Choroid plexus epithelial cell (primary cell): ENCODE measurements around the gene CEP70.

ENCODE experiments used
- DNase-seq: peaks from one replicate; pipeline ENCODE4 v3.0.0-alpha.2; 2010; ENCODE audit warnings: low read depth
- H3K4me3 ChIP-seq: 2 replicates; pipeline ENCODE4 v1.5.1; 2011; ENCODE audit warnings: low read depth, mild to moderate bottlenecking, control low read depth, low read length, moderate library complexity
- TF ChIP-seq, protein P1 (sequence below): conservative IDR thresholded peaks from 2 replicates; pipeline ENCODE4 v1.5.1; 2011; ENCODE audit warnings: low read depth, mild to moderate bottlenecking, control low read depth, inconsistent platforms, low read length, moderate library complexity

The CEP70 gene

DNA sequence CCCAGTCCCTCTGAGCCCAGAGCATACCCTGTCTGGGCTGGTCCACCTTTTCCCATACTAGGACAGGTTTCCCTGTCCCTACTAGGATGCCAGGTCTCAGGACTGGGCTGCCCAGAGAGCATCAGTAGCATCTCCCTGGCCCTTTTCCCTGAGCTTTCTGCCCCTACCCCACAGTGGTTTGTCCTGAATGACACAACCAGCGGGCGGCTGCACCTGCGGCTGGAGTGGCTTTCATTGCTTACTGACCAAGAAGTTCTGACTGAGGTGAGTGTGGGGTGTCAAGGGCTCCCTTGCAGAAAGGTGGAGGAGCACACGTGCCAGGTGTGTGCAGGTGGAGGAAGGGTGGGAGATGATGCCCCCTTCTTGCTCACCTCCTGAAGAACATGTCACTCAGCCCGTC is 126.1 kb downstream of the CEP70 start:
- H3K4me3 ChIP-seq: no peak overlapping the region
- TF ChIP-seq, protein P1, sequence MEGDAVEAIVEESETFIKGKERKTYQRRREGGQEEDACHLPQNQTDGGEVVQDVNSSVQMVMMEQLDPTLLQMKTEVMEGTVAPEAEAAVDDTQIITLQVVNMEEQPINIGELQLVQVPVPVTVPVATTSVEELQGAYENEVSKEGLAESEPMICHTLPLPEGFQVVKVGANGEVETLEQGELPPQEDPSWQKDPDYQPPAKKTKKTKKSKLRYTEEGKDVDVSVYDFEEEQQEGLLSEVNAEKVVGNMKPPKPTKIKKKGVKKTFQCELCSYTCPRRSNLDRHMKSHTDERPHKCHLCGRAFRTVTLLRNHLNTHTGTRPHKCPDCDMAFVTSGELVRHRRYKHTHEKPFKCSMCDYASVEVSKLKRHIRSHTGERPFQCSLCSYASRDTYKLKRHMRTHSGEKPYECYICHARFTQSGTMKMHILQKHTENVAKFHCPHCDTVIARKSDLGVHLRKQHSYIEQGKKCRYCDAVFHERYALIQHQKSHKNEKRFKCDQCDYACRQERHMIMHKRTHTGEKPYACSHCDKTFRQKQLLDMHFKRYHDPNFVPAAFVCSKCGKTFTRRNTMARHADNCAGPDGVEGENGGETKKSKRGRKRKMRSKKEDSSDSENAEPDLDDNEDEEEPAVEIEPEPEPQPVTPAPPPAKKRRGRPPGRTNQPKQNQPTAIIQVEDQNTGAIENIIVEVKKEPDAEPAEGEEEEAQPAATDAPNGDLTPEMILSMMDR: no peak
- no peak for DNase-seq

DNA sequence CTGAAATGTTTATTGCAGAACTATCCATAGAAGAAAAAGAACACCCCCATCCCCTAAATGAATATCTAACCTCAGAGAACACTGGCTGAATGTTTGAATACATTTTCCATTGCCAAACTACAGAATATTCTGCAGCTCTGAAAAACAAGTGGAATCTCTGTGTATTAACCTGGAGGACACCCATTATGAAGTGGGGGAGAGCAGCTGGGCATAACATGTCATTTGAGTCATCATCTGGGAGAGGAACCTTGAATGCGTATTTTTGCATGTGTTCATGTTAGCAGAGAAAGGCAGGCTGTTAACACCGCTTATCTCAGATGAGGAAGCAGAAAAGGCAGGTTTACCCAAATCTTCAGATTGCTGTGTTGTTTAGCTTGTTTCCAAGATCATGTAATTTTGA is 128.1 kb downstream of the CEP70 start:
- TF ChIP-seq, protein P1: no peak
- H3K4me3 ChIP-seq: no peak overlapping the region
- DNase-seq: no peak

DNA sequence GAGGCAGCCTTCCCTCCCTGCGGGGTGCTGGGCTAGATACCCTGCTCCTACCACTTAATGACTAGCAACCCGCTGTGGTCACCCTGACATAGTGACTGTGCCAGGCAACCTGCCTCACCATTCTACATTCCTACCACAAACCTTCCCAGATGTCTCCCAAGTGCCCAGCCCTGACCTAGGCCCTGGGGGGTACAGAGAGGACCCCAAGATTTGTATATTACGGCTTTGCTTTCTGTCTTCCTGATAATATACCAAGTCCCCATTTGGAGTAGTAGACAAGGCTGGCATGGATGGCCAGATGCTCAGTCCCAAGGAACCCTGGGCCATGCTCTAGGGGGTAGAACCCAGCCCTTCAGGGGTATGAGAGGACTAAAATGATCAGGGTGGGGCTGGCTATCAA is 128.6 kb downstream of the CEP70 start:
- TF ChIP-seq, protein P1: no peak
- no peak overlapping the region for H3K4me3 ChIP-seq
- no peak for DNase-seq

DNA sequence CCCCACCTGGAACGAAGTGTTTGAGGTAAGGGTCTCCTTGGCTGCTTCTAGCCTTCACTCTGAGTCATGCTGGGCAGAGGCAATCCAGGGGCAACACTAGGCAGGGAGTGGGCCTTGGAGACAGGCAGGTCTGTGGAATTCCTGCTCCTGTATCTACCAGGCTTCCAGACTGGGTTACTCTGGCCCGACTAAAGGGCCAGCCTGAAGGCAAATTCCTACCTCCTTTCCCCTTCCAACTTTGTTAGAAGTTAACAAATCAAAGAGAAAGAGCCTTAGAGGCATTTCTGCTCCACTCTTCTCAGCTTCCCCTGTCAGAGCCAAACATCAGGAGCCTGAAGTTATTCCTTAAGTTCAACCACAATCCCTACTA is 129.6 kb downstream of the CEP70 start:
- TF ChIP-seq, protein P1: no peak
- DNase-seq: no peak
- H3K4me3 ChIP-seq: no peak overlapping the region

DNA sequence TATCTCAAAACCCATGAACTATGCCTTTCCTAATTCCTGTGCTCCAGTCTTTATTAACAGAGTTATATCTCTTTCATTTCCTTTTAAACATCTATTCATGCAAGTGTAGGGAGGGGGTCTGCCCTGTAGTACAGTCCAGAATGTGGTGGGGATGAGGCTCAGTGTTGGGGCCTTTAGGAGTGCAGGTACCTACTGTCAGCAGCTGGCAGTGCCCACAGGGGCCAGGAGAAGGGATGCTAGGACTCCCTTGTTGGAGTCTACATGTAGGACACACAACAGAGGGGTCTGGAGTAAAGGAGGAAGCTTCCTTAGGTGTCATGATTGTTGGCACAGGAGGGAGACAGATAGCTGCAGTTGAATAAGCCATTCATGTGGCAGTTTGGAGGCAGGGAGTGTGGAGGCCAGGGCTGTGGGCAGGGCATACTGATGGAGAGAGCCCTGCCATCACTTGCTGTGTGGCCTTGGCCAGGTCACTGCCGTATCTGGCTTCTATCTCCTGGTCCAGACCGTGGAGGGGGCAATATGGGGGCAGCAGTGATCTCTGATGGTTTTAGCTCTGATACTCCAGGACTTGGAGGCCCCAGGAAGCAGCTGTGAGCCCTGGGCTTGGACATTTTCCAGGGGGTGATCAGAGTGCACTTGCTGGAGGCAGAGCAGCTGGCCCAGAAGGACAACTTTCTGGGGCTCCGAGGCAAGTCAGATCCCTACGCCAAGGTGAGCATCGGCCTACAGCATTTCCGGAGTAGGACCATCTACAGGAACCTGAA is 130.2 kb downstream of the CEP70 start:
- TF ChIP-seq, protein P1: no peak
- no peak for DNase-seq
- no peak overlapping the region for H3K4me3 ChIP-seq

DNA sequence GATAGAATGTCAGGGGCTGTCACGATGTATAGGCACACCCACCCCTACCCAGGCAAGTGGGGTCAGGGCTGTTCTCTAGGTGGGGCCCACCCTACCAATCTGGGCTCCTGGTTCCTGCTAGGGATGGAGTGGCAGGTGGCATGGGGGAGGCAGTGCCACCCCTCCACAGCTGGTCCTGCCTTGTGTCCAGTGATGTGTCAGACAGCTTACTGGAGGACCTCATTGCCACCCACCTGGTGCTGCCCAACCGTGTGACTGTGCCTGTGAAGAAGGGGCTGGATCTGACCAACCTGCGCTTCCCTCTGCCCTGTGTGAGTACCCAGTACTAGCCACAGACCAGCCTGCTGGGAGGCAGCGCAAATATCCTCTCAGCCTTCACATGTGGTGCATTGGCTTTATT is 132.2 kb downstream of the CEP70 start:
- no peak overlapping the region for H3K4me3 ChIP-seq
- DNase-seq: no peak
- TF ChIP-seq, protein P1: no peak

DNA sequence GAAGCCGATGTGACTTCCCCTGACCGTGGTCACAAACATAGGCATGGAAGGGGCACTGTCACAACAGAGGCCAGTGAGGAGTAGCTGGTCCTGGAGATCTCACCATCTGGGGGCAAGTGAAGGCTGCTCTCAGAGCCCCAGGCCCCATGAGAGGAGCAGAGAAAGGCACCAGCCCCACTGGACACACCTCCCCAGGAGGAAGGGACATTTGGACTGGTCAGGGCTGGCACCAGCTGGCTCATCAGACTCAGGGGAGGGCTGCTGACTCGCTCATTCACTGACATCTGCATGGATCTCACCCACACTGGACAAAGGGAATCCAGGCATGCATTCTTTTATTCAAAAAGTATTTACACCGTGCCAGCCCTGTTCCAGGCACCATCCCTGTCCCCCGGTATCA is 132.8 kb downstream of the CEP70 start:
- TF ChIP-seq, protein P1: no peak
- H3K4me3 ChIP-seq: no peak overlapping the region
- DNase-seq: no peak
